DOHH2 (cell line): ENCODE data around the gene TBK1.

Experiments
- CTCF ChIP-seq: fragments of 200-600 bp; sonication (generic); IDR thresholded peaks from one replicate; pipeline ENCODE4 v1.5.1; 2014; ENCODE audit warnings: antibody characterized with exemption, mild to moderate bottlenecking, low read depth, low read length; ENCODE audit not compliant: poor library complexity, severe bottlenecking
- EZH2phosphoT487 ChIP-seq: fragments of 200-600 bp; sonication (generic); IDR thresholded peaks from 2 replicates; pipeline ENCODE4 v1.6.1; 2017; ENCODE audit warnings: borderline replicate concordance, mild to moderate bottlenecking, antibody characterized with exemption, low read length, moderate library complexity, mixed read lengths

GRCh38 chr12:64450057-64450640, 1.8 kb upstream of the TBK1 start:
- TF ChIP-seq CTCF: no peak
- TF ChIP-seq EZH2phosphoT487: no peak
